ENCODE data around the gene CCN5.
"Not testable (repeated sequence)": the region's sequence is repeated elsewhere in the genome, so short reads cannot be mapped to it uniquely, and the experiment has no call there.

CCN5 gene

DNA sequence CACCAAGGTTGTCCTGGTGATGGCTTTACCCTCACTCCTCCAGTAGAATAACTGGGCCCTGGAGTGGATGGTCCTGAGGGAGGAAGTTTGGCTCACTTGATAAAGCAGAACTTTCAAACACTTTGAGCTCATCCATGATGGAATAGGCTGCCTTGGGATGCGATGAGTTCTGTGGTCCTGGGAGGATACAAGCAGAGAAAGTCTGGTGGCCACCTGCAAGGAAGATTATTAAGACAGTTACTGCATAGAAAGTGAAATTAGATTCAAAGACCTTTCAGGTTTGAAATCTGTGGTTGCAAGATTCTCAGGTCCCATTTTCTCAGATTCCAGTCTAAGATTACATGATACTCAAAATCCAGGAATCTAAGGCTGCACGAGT is 19.9 kb upstream of the CCN5 start:
- no peak for DNase-seq

- DNase-seq: no peak
Measured at GRCh38 chr20:44695674-44696300, 19.4 kb upstream of the CCN5 start.

- no peak for DNase-seq
Measured at GRCh38 chr20:44696315-44696714, 18.9 kb upstream of the CCN5 start.

DNA sequence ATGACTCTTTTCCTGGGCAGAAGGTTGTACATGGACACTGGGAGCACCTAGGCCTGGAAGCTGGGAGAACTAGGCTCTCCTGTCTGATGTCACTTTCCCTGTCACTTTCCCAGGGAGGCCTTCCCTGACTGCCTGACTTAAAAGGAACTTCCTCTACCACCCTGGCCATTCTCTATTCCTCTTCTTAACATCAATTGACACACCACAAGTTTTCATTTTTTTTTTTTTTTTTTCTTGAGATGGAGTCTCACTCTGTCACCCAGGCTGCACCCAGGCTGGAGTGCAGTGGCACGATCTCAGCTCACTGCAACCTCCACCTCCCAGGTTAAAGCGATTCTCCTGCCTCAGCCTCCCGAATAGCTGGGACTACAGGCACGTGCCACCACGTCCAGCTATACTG is 18.1 kb upstream of the CCN5 start:
- not testable (repeated sequence) for DNase-seq

DNA sequence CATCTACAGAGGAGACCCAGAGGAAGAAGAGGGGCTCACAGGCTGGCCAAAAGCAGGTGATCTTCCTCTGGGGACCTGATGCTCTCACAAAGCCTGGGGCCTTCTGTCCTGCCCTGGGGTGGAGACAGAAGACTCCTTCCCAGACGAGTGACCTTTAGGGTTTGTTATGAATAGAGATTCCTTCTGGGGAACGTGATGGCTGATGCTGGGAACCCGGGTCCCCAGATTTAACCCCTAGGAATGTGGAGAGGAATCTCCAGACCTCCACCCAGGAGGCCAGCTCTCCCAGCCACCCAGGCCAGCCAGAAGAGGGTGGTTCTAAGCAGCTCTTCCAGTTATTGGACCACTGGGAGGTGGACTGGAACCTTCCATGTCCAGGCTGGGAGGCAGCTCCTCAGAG is 16.8 kb upstream of the CCN5 start:
- no peak for DNase-seq

- DNase-seq: peak; percentile 39
Measured at GRCh38 chr20:44700306-44700705, 14.9 kb upstream of the CCN5 start.

DNA sequence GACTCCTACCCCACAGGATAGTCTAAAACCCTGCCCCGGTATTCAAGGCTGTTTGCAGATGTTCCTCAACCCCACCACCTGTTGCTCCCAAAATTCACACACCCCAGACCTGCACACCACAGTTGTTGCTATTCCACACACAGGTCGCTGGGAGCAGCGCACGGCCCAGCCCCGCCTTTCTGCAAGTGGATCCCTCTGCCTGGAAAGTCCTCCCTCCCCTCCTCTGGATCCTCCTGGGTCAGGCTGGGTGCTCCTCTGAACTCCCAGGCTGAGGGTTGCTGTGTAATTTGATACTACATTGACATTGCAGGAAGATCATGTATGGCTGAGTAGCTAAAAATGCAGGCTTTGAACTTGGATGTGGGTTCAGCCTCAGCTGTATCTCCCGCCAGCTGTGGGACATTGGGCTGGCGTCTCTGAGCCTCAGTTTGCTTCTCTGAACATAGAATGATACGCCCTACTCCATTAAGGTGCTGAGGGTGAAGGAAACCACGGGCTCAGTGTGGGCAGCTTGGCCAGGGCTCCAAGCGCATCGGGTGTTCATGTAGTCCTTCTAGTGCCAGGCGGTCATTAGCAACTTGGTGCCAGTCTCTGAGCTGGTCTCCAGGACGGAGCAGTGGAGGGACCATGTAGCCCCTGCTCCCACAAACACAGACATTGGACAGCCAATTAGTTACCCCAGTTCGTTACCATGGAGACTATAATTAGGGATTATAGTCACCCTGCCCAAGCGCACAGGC is 13.9 kb upstream of the CCN5 start:
- peak; percentile 37 for DNase-seq

DNA sequence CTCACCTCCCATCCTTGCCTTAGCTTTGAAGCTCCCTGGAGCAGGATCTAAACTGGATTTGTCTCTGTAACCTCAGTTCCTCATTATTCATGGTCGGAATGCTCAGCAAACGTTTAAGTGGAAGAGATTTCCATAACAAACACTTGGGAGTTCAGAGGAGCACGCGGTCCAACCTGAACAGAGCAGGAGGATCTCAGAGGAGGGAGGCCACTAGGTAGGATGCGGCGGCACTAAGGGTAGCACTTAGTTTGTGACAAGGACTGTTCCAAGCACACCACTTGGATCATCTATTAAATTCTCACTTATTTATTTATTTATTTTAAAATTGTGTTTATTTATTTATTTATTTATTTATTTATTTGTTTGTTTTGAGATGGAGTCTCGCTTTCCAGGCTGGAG is 13.3 kb upstream of the CCN5 start:
- DNase-seq: peak; percentile 11

DNA sequence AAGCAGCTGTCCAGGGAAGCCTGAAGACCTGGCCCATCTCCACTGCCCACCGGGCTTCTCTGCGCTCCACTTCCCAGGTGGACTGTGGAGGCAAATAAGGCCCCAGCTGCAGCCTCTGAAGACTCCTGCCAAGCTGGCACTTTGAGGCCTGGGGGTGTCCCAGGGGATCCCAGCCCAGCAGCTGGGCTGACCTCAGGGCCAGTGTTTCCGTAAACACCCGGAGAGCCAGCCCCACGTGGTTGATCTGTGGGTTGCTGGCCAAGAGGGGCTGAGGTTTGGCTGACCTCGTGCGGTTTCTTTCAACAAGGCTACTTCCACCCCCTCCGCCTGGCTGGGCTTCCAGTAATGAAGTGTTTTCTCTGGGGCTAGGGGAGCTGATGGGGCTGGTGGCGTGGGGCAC is 12.4 kb upstream of the CCN5 start:
- peak; percentile 52 for DNase-seq

GRCh38 chr20:44703183-44703925 is 11.8 kb upstream of the CCN5 start:
- no peak for DNase-seq

DNA sequence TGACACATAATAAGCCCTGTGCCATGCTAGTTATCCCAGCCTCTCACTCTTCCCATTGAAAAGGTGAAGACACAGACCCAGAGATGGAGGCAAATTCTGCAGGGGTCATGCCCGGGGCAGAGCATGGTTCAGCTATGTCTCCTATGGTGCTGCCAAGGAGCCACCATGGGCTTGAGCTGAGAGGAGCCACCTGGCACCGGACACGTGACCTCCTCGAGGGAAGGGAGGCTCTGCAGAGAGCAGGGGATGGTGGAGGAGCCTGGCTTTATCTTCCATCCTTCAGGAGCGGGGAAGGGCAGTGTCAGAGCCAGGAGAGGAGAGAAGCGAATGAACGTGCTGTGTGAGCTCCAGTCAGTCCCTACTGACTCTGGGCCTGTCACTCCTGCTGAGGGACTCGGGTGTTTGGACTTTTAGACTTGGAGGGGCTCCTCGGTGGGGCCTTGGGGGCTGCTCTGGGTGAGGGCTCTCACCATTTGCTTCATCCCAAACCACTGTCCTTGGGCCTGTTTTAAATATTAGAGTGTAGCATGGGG is 11.1 kb upstream of the CCN5 start:
- DNase-seq: no peak

DNA sequence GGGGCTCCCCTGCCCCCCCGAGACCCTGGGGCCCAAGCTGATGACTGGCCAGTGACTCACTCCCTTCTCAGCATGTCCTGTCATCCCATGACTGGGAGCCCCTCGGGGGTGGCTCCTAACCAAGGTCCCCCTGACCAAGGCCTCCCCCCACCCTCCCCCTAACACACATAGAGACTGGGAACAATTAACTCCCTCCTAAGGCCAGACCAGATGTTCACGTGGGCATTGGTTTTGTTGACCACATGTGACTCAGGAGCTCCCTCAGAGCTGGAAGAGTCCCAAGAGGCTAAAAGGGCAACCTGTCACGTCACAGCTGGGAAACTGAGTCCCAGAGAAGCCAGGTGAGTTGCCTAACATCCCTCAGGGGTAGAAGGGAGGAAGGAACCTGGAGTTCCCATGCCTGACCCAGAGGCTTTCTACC is 10.6 kb upstream of the CCN5 start:
- DNase-seq: no peak

DNA sequence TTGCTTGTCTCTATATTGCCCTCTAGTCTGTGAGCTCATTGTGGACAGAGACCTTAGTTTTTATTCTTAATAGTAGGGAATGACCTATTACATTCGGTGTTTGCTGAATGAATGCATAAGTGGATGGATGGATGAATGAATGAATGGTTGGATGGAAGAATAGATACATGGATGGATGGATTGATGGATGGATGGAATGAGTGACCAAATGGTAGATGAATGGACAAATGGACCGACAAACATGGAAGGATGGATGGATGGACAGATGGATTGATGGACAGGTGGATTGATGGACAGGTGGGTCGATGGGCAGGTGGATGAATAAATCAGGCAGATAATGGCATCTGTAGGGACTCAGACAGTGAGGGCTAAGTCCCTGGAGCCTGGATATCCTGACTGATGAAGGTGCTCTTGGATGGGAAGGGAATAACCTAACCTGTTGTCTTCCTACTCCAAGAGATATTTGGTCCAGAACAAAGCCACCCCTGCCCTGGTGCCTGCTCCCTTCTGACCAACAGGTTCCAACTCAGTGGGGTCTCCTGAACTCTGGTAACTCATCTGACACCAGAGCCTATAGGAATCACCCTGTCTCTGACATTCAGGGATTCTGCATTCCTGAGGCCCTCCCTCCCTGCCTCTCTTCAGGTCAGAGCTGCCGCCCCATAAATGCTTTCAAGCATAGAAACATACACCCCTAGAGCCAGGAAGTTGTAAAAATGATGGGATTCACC is 9.6 kb upstream of the CCN5 start:
- DNase-seq: no peak

- DNase-seq: peak; percentile 13
Measured at GRCh38 chr20:44706301-44707017, 8.7 kb upstream of the CCN5 start.

DNA sequence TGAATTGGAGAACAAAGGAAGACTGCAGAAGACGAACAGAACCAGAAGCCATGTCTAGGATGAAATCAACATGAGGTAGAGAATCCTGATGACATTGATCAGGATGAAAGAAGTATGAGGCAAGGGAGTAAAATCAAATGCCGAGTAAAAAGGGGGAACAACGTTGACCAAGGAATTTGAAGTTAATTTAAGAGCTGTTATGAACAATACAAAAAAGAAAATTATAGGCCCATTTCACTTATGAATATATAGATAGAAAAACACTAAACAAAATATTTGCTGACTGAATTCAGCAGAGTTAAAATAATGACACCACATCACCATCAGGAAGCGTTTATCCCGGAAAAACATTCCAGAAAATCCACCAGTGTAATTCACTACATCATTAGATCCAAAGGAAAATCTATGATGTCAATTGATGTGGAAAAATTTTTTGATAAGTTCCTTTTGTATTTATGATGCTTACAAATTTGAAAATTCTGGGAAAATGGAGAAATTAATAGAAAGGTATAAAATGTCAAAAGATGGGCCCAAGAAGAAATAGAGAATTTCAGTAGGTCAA is 8.1 kb upstream of the CCN5 start:
- DNase-seq: no peak

GRCh38 chr20:44709380-44709779 is 5.8 kb upstream of the CCN5 start:
- DNase-seq: no peak

DNA sequence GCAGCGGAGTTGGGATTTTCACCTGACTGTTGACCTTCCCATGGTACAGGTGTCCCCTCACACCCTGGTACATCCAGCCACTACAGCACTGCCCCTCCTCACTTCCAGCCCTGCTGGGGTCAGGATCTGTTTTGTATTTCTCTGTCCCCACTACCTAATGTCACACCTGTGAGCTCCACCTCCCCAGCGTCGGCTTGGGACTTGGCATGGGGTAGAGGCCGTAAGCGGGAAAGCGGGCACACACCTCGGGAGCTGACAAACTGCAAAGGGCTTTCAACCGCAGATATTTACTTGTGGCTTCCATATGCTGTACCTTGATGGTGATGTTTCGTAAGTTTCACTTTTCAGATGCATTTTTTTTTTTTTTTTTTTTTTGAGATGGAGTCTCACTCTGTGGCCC is 5.4 kb upstream of the CCN5 start:
- DNase-seq: no peak

DNA sequence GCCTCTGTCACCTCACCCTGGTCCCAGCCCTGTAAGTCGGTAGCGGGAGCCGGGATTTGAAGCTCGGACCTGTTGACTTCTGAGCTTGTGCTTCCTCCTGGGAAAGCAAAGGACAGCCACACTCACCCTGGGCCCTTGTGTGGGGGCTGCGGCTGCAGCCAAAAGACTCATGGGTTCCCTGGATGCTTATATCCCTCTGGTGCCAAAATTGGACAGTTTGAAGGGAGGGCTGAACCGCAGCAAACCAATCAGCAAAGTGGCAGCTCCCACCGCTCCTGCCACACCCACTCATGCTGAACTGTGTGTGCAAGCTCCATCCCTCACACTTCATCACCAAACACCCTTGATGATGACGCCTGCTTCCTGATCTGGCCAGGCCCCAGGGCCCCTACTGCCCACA is 3.9 kb upstream of the CCN5 start:
- DNase-seq: no peak

DNA sequence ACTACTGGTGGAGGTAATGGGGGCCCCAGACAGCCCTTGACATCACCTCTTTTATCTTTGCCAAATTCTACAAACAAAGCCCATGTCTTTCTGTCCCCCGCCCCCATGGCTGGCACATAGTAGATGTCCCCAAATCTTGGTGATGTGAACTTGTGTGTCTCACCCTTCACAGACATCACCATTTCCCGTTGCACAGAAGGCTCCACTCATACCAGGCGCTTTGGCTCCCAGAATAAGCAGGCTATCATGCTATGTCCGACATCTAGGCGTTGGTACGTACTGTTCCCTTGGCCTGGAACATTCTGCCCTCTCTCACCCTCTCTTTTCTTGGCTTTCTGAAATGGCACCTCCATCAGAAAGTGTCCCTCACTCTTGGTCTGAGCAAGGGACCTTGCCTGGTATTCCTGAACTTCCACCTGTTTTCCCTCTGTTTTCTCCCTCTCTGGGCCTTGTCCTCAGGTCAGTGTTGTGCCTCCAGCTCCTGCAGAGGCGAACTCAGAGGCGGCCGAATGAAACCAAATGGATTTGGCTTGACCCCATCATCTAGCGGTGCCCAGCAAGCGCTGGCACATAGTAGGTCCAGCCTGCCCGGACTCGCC is 968 bp upstream of the CCN5 start:
- no peak for DNase-seq

- no peak for DNase-seq
Measured at GRCh38 chr20:44715499-44716308, 535 bp downstream of the CCN5 start.

Data from NCI-H69 (cell line).